Cardiac muscle cell (in vitro differentiated cells and primary cell): ENCODE data around the gene FUCA2. TPM values are rescaled to one million over a fixed set of nuclear protein-coding genes. Genes with fewer than 3 reads are reported as not detected.

Experiments used
- DNase-seq, 2 donors: peaks; one replicate each; pipeline versions ENCODE4 v3.0.0 to v3.0.0-alpha.2; 2010 to 2017; ENCODE audit warnings: low read depth in 1 of 2, low spot score in 1 of 2
- H3K27ac ChIP-seq: fragments of 200-600 bp; sonication (generic); 2 replicates; pipeline ENCODE4 v1.5.1; 2016
- H3K27me3 ChIP-seq: fragments of 200-600 bp; sonication (generic); 2 replicates; pipeline ENCODE4 v1.6.0; 2016; ENCODE audit warnings: control low read depth
- H3K36me3 ChIP-seq: fragments of 200-600 bp; sonication (generic); 2 replicates; pipeline ENCODE4 v1.5.1; 2016; ENCODE audit warnings: control low read depth
- H3K4me1 ChIP-seq: fragments of 200-600 bp; sonication (generic); 2 replicates; pipeline ENCODE4 v1.8.1; 2017; ENCODE audit warnings: low read depth, mild to moderate bottlenecking, mixed run types
- H3K4me3 ChIP-seq: fragments of 200-600 bp; sonication (generic); 2 replicates; pipeline ENCODE4 v1.5.1; 2016; ENCODE audit warnings: mild to moderate bottlenecking
- H3K9me3 ChIP-seq: fragments of 200-600 bp; sonication (generic); 2 replicates; pipeline ENCODE4 v1.5.1; 2017; ENCODE audit warnings: low read depth, mild to moderate bottlenecking, control low read depth
- polyA plus RNA-seq: library from polyadenylated mRNA; unstranded; fragments of >200 nt; fragmentation: Nextera tagmentation; extraction: Ambion mirVana; gene quantifications from 2 replicates; pipeline ENCODE4 v1.2.1, GENCODE V29; 2016
- total RNA-seq: library from RNA; depleted of rRNA; stranded (reverse); fragments of >200 nt; gene quantifications from 2 replicates; pipeline ENCODE4 v1.2.3, GENCODE V29; 2016
- TF ChIP-seq, protein P1 (sequence below): IDR thresholded peaks from 2 replicates; pipeline ENCODE4 v1.5.1; 2012; ENCODE audit warnings: low read depth, mild to moderate bottlenecking, low read length

The FUCA2 gene
- total and polyA plus RNA-seq, 2 experiments from 2014 or later = 16.1 to 32.6 TPM

DNA sequence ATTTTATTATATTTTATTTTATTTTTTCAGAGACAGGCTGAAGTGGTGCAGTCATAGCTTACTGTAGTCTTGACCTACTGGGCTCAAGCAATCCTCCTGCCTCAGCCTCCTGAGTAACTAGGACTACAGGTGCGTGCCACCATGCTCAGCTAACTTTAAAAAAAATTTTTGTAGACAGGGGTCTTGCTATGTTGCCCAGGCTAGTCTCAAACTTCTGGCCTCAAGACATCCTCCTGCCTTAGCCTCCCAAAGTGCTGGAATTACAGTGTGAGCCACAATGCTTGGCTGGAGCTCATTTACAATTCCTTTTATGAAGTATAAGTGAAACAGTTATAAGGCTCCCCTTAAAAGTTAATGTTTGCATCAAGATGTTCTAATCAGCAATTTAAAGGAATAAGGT, 14.5 kb downstream of the FUCA2 start:
- H3K4me1 ChIP-seq = no peaks in the 10 kb centered on the region
- peaks cover 4% of the 10 kb centered on the region for H3K36me3 ChIP-seq
- H3K4me3 ChIP-seq = no peak overlapping the region
- TF ChIP-seq, protein P1, sequence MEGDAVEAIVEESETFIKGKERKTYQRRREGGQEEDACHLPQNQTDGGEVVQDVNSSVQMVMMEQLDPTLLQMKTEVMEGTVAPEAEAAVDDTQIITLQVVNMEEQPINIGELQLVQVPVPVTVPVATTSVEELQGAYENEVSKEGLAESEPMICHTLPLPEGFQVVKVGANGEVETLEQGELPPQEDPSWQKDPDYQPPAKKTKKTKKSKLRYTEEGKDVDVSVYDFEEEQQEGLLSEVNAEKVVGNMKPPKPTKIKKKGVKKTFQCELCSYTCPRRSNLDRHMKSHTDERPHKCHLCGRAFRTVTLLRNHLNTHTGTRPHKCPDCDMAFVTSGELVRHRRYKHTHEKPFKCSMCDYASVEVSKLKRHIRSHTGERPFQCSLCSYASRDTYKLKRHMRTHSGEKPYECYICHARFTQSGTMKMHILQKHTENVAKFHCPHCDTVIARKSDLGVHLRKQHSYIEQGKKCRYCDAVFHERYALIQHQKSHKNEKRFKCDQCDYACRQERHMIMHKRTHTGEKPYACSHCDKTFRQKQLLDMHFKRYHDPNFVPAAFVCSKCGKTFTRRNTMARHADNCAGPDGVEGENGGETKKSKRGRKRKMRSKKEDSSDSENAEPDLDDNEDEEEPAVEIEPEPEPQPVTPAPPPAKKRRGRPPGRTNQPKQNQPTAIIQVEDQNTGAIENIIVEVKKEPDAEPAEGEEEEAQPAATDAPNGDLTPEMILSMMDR = no peak
- no peak overlapping the region for H3K27ac ChIP-seq
- no peak for DNase-seq
- H3K27me3 ChIP-seq = no peaks in the 10 kb centered on the region
- no peaks in the 10 kb centered on the region for H3K9me3 ChIP-seq

DNA sequence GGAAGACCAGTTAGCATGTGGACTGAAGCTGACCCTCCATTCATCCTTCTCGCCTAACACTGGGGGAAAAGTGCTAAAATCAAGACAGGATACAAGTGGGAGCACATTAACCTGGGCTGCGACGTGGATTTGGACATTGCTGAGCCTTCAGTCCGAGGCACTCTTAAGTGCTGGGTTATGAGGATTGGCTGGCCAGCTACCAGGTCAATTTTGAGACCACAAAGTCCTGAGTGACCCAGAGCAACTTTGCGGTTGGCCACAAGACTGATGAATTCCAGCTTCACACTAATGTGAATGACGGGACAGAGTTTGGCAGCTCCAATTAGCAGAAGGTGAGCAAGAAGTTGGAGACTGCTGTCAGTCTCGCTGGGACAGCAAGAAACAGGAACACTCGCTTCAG, 20.7 kb downstream of the FUCA2 start:
- Histone ChIP-seq H3K9me3 (no peaks in the 10 kb centered on the region), H3K27ac (no peak overlapping the region), H3K36me3 (no peaks in the 10 kb centered on the region), H3K27me3 (no peaks in the 10 kb centered on the region), H3K4me1 (no peaks in the 10 kb centered on the region), H3K4me3 (no peak overlapping the region)
- no peak for DNase-seq
- TF ChIP-seq, protein P1 = no peak

GRCh38 chr6:143490244-143490643, 21.3 kb downstream of the FUCA2 start:
- Histone ChIP-seq H3K27ac (no peak overlapping the region), H3K9me3 (no peaks in the 10 kb centered on the region), H3K4me3 (no peak overlapping the region), H3K36me3 (no peaks in the 10 kb centered on the region), H3K4me1 (no peaks in the 10 kb centered on the region), H3K27me3 (no peaks in the 10 kb centered on the region)
- TF ChIP-seq, protein P1 = no peak
- no peak for DNase-seq

DNA sequence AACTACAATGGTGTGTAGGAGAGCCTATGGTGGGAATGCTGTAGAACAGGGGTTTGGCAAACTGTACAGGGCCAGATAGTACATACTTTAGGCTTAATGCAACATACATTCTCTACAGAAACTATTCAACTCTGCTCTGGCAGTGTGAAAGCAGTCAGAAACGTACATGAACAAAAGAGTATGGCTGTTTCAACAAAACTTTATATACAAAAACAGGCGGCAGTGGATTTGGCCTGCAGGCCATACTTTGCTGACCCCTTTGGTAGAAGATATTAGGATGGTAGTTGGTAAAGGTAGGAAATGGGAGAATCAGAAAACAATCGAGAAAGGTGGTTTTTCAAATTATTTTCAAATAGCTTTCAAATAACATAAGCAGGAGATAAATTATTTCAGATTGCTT, 24.8 kb downstream of the FUCA2 start:
- H3K4me3 ChIP-seq = no peak overlapping the region
- DNase-seq = no peak
- H3K36me3 ChIP-seq = no peaks in the 10 kb centered on the region
- H3K27me3 ChIP-seq = no peaks in the 10 kb centered on the region
- H3K9me3 ChIP-seq = no peaks in the 10 kb centered on the region
- TF ChIP-seq, protein P1 = no peak
- H3K27ac ChIP-seq = no peak overlapping the region
- no peaks in the 10 kb centered on the region for H3K4me1 ChIP-seq

DNA sequence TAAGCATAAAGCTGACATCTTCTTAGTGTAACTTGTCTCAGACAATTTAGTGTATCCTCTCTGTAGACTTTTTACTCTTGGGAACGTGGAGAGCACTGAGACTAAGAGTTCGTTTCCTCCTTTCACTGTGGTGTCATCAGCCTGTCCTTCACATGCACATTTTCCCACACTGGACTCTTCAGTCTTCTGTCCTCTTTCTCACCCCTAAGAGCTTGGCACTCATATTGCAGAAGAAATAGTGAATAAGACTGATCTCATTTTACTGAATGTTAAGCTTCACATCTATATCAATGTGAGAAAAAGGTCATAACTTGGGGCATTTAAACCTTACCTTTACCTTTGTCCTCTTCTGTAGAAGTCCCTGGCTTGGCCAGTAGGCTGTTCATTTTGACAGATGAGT, 25.6 kb downstream of the FUCA2 start:
- TF ChIP-seq, protein P1 = no peak
- no peak overlapping the region for H3K27ac ChIP-seq
- H3K27me3 ChIP-seq = no peaks in the 10 kb centered on the region

DNA sequence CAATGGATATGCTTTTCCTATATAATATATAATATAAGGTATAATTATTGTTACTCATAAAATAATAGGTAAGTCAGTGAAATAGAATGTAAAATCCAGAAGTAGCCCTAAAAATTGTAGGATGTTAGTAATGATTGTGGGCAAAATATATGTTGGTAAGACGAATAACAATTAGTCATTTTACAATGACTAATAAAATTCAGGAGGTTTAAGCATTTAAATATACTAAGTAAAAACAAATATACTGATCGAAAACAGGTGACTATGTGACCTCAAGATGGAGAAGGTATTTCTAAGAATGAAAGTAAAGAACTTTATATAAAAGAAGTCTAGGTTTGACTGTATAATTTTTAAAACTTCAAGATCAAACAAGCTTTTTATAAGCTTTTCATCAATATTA, 28.9 kb downstream of the FUCA2 start:
- H3K9me3 ChIP-seq = no peaks in the 10 kb centered on the region
- H3K4me3 ChIP-seq = no peak overlapping the region
- H3K36me3 ChIP-seq = no peaks in the 10 kb centered on the region
- no peak for DNase-seq
- H3K27ac ChIP-seq = no peak overlapping the region
- H3K4me1 ChIP-seq = no peaks in the 10 kb centered on the region
- H3K27me3 ChIP-seq = no peaks in the 10 kb centered on the region
- TF ChIP-seq, protein P1 = no peak

More for the DNA sequence above, 25.6 kb downstream of the FUCA2 start:
- no peak overlapping the region for H3K4me3 ChIP-seq
- H3K4me1 ChIP-seq = no peaks in the 10 kb centered on the region
- DNase-seq = no peak
- H3K36me3 ChIP-seq = no peaks in the 10 kb centered on the region
- no peaks in the 10 kb centered on the region for H3K9me3 ChIP-seq
